ENCODE measurements around the gene NPLOC4. TPM values are rescaled to one million over a fixed set of nuclear protein-coding genes. Genes with fewer than 3 reads are reported as not detected.

NPLOC4 gene
- total and polyA plus RNA-seq, 2 of the 13 experiments (the other 11 are each of a cell fraction or from before 2014, with no cell fraction given) = 57.0 to 97.0 TPM

DNA sequence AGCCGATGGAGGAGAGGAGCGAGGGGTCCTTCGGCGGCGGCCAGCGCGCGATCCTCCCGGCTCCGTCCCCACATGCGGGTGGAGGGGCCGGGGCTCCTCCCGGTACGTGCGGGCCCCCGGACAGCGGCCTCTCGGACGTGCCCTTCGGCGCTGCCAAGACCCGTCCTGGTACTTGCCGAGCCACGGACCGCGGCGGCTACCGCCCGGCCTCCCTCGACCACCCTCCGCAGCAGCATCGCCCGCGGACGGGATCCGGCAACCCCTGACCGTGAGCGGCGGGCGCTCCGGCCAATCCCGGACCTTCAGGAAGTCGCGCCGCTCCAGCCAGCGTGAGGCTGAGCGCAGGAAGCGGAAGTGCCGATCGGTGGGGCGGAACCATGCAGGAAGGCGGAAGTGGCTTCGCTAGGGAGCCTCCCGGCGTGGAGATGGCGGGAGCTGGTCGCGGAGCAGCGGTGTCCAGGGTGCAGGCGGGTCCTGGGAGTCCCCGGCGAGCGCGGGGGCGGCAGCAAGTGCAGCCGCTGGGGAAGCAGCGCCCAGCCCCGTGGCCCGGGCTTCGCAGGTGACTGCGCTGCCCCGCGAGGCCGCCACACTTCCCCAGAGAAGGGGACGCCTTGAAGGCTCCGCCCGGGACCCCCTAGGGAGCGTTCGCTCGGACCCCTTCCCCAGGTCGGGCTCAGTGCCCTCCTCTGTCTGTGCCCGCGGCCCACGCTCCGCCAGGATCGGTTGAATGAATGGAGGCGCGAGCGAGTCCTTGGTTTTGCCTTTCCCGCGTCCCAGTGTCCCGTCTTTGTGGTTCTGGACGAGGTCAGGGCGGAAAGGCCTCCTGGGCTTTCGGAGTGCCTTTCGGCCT is 29.7 kb upstream of the NPLOC4 start, which contains the start of the genes CCDC137 and OXLD1 (continued):
- TF ChIP-seq, protein P1, sequence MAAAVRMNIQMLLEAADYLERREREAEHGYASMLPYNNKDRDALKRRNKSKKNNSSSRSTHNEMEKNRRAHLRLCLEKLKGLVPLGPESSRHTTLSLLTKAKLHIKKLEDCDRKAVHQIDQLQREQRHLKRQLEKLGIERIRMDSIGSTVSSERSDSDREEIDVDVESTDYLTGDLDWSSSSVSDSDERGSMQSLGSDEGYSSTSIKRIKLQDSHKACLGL (CRISPR knock-in tag; IDR thresholded peaks at IDR 0.05) = peak; percentile 71
- TF ChIP-seq SMYD3 (CRISPR knock-in tag; IDR thresholded peaks at IDR 0.05) (no peak), ZNF331 (CRISPR knock-in tag; IDR thresholded peaks at IDR 0.05) (peak; percentile 67; the same call in 1 of the 2 replicates), U2AF2 (IDR thresholded peaks at IDR 0.05; ENCODE audit: low read depth, low read length) (no peak), ZNF839 (CRISPR knock-in tag; IDR thresholded peaks at IDR 0.05; ENCODE audit: borderline replicate concordance) (no peak), ZNF44 (CRISPR knock-in tag; IDR thresholded peaks at IDR 0.05) (peak; percentile 77), KLF15 (CRISPR knock-in tag; IDR thresholded peaks at IDR 0.05; ENCODE audit: borderline replicate concordance) (no peak), GLI4 (CRISPR knock-in tag; IDR thresholded peaks at IDR 0.05; ENCODE audit: borderline replicate concordance) (peak; percentile 79; the same call in 1 of the 2 replicates), ZNF329 (CRISPR knock-in tag; IDR thresholded peaks at IDR 0.05; ENCODE audit: low read depth) (peak; percentile 57; the same call in 1 of the 2 replicates), NFKB2 (CRISPR knock-in tag; IDR thresholded peaks at IDR 0.05; ENCODE audit: borderline replicate concordance) (peak; percentile 94; the same call in 1 of the 2 replicates), THYN1 (CRISPR knock-in tag; IDR thresholded peaks at IDR 0.05; ENCODE audit: borderline replicate concordance, low read depth) (0 out of 2 replicates have a peak, but pooled peaks have one; percentile 35), HNF4G (IDR thresholded peaks at IDR 0.05; ENCODE audit: borderline replicate concordance, low read depth, low read length) (0 out of 2 replicates have a peak, but pooled peaks have one; percentile 4), HNF4G (CRISPR knock-in tag; IDR thresholded peaks at IDR 0.05; ENCODE audit: borderline replicate concordance, low read depth) (no peak), ZNF34 (CRISPR knock-in tag; IDR thresholded peaks at IDR 0.05; ENCODE audit: borderline replicate concordance) (no peak; the same call in 1 of the 2 replicates), CHCHD3 (CRISPR knock-in tag; IDR thresholded peaks at IDR 0.05) (peak; percentile 93), ZNF629 (CRISPR knock-in tag; conservative IDR thresholded peaks at IDR 0.05) (no peak), HIVEP1 (CRISPR knock-in tag; IDR thresholded peaks at IDR 0.05) (no peak), PHF5A (CRISPR knock-in tag; IDR thresholded peaks at IDR 0.05; ENCODE audit: low read depth, unreplicated experiment) (peak; percentile 80), ZNF546 (CRISPR knock-in tag; conservative IDR thresholded peaks at IDR 0.05) (no peak), ZNF619 (CRISPR knock-in tag; IDR thresholded peaks at IDR 0.05) (peak; percentile 79; the same call in 1 of the 2 replicates), ZNF644 (CRISPR knock-in tag; IDR thresholded peaks at IDR 0.05; ENCODE audit: low read depth) (no peak), ZNF75D (CRISPR knock-in tag; IDR thresholded peaks at IDR 0.05; ENCODE audit: borderline replicate concordance) (no peak), FOXK2 (IDR thresholded peaks at IDR 0.05) (no peak), NR2F1 (CRISPR knock-in tag; IDR thresholded peaks at IDR 0.05) (no peak), ZMYM4 (CRISPR knock-in tag; IDR thresholded peaks at IDR 0.05) (peak; percentile 42; the same call in 1 of the 2 replicates), GABPA (IDR thresholded peaks at IDR 0.05; ENCODE audit: low read depth, low read length) (peak; percentile 94), GABPA (CRISPR knock-in tag; IDR thresholded peaks at IDR 0.05; ENCODE audit: low read depth) (peak; percentile 94)
- TF ChIP-seq, protein P2, sequence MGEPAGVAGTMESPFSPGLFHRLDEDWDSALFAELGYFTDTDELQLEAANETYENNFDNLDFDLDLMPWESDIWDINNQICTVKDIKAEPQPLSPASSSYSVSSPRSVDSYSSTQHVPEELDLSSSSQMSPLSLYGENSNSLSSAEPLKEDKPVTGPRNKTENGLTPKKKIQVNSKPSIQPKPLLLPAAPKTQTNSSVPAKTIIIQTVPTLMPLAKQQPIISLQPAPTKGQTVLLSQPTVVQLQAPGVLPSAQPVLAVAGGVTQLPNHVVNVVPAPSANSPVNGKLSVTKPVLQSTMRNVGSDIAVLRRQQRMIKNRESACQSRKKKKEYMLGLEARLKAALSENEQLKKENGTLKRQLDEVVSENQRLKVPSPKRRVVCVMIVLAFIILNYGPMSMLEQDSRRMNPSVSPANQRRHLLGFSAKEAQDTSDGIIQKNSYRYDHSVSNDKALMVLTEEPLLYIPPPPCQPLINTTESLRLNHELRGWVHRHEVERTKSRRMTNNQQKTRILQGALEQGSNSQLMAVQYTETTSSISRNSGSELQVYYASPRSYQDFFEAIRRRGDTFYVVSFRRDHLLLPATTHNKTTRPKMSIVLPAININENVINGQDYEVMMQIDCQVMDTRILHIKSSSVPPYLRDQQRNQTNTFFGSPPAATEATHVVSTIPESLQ (CRISPR knock-in tag; conservative IDR thresholded peaks at IDR 0.05) = no peak

Measured in HepG2 (cell line).